ENCODE measurements around the gene TOLLIP. TPM values are rescaled to one million over a fixed set of nuclear protein-coding genes. Genes with fewer than 3 reads are reported as not detected.

The TOLLIP gene
- total RNA-seq, 1 donor from 2014 or later: 46.9 TPM

DNA sequence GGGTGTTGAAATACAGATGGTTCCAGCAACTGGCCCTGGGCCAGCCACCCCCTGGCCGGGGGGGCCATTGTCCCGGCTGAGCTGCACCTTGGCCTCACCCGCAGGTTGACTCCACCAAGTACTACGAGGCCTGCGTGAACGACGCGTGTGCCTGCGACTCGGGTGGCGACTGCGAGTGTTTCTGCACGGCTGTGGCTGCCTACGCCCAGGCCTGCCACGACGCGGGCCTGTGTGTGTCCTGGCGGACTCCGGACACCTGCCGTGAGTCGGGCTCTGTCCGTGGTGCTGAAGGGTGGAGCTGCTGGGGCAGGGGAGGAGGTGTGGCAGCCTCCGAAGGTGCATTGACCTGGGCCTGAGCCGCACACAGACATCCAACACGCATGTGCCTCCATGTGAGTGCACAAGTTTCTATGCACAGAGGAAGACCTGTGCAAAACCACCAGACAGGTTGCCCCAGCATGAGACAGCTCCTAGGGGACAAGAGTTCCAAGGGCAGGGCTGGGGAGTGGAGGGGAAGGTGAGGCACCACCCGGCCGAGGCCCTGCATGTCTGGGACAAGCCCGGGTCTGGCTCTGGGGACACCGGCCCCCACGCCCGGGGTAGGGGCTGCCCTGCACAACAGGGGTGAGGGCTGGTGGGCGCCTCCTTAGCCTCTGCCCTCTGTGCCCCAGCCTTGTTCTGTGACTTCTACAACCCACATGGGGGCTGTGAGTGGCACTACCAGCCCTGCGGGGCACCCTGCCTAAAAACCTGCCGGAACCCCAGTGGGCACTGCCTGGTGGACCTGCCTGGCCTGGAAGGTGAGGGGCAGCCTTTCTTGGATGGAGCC is 70.5 kb downstream of the TOLLIP start:
- no peak for DNase-seq (ENCODE audit: low spot score)
- intact Hi-C loops (cut with DNase I): no loop called here

DNA sequence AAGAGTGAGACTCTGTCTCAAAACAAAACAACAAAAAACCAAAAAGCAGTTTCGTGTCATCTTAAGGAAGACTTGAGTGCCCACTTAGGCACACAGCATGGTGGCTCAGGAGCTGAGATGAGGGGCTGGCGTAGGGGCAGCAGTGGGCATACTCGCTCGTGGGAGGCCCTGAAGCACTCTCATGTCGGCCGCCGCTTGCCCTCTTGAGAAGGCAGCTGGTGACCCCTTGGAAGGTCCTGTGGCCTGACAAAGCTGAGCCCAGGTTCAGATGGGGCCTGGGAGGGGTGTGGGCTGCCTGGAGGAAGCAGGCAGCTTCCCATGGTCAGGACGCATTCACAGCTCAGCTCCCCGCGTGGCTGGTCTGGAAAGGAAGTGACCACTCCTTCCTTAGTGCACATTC is 71.6 kb downstream of the TOLLIP start:
- intact Hi-C loops (cut with DNase I): no loop called here
- DNase-seq (ENCODE audit: low spot score): no peak

DNA sequence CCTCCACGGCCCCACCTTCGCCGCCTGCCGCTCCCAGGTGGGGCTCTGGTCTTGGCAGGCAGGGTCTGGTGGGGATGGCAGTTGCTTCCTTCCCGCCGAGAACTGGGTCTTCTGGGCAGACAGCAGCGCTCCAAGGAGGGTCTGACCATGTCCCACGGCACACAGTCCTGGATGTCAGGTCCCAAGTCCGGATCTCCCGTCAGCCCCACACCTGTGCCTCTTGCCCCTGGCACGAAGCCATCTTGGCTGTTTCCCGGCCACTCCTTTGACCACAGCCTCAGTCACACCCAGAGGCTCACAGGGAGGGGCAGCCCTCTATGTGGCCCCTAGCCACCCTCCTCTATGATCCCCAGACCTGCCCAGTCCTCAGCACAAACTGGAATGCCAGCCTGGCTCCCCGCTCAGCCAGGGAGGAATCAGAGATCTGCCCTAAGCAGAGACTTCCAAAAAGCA is 72.3 kb downstream of the TOLLIP start:
- intact Hi-C loops (cut with DNase I): no loop called here
- no peak for DNase-seq (ENCODE audit: low spot score)

DNA sequence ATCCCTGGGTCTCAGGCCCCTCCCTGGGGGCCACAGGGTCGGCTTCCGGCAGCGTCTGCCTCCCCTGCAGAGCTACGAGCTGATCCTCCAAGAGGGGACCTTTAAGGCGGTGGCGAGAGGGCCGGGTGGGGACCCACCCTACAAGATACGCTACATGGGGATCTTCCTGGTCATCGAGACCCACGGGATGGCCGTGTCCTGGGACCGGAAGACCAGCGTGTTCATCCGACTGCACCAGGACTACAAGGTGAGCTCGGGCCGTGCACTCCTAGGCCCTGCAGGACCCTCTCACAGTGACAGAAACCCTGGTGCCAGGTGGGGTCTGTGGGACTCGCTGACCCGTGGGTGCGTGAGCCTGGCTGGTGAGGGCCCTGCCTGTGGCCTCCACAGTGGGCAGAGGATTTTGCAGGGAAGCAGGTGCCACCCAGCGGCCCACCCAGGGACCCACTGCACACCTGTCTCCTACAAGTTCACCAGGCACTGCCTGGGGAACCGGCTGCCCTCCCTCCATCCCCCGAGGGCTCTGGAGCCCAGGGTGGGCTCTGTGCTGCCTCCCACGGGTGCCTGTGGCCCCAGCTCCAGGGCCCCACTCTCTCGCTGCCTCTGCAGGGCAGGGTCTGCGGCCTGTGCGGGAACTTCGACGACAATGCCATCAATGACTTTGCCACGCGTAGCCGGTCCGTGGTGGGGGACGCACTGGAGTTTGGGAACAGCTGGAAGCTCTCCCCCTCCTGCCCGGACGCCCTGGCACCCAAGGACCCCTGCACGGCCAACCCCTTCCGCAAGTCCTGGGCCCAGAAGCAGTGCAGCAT is 72.9 kb downstream of the TOLLIP start:
- DNase-seq (ENCODE audit: low spot score): peak; percentile 73
- intact Hi-C loops (cut with DNase I): no loop called here

DNA sequence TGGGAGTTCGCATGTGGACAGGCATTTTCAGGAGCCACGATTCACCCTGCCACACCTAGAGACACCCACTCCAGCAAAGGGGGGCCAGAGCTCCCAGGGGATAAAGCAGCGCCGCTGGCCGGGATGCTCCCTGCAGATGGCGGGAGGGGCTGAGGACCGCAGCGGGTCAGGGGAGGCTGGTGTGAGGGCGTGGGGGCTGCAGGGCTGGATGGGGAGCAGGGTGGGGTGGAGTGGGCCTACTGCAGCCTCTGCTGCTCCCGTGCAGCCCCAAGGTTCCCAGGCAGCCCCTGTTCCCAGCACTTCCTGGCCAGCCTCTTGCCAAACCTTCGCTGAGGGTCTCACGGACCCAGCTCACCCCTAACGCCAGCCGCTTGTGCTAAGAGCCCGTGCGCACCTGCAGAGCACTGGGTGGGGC is 73.5 kb downstream of the TOLLIP start:
- peak; percentile 70 for DNase-seq (ENCODE audit: low spot score)
- intact Hi-C loops (cut with DNase I): no loop called here

DNA sequence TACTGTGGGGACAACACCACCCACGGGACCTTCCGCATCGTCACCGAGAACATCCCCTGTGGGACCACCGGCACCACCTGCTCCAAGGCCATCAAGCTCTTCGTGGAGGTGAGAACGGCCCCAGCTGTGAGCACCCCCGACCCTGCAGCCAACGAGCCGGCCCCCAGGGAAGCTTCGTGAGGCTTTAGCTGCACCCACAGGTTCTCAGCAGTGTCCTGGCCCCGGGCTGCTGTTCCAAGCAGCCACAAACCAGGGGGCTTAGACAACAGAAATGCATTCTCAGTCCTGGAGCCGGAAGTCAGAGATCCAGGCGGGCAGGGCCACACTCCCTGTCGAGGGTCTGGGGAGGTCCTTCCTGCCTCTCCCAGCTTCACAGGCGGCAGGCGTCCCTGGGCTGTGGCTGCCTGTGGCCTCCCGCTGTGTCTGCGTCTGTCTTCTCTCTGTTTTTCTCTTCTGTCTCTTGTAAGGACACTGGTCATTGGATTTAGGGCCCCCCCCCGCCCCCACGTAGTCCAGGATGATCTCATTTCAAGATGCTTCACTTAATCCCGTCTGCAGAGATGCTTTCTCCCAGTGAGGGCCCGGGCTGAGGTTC is 74.0 kb downstream of the TOLLIP start:
- DNase-seq (ENCODE audit: low spot score): peak; percentile 65
- intact Hi-C loops (cut with DNase I): no loop called here

DNA sequence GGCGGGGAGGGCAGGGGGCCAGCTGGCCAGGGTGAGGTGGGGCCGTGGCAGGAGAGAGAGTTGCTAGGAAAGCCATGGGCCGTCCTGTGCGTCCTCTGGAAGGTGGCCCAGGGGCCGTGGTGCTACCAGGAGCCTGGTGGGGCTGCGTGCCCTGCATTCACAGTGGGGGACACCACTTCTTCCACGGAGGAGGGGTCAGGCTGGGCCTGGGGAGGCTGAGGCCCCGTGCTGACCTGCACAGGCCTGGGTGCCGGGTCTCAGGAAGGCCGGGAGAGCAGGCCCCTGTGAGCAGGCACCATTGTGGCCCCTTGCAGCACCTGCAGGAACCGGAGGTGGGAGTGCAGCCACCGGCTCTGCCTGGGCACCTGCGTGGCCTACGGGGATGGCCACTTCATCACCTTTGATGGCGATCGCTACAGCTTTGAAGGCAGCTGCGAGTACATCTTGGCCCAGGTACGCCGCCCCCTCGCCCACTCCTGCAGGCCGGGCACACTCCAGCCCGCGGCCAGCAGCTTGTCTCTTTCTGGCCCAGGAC is 74.6 kb downstream of the TOLLIP start:
- intact Hi-C loops (cut with DNase I): no loop called here
- DNase-seq (ENCODE audit: low spot score): peak; percentile 54

DNA sequence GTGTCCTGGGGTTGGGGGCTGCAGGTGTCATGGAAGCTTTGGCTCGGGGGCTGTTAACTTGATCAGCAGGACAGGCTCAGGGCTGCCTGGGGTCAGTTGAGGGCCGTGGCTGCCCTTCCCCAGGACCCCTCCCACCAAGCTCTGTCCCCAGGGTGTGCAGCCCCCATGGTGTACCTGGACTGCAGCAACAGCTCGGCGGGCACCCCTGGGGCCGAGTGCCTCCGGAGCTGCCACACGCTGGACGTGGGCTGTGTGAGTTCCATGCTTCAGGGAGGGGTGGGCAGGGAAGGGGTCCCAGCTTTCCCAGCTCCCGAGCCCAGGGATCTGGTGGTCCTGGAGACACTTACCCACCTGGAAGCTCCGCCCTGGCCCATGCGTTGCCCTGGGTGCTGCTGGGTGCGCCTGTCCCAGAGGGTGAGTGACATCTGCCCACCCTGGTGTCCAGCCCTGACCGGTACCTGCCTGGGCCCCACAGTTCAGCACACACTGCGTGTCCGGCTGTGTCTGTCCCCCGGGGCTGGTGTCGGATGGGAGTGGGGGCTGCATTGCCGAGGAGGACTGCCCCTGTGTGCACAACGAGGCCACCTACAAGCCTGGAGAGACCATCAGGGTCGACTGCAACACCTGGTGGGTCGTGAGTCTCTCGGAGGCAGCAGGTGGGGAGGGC is 75.2 kb downstream of the TOLLIP start:
- intact Hi-C loops (cut with DNase I): no loop called here
- DNase-seq (ENCODE audit: low spot score): peak; percentile 77

DNA sequence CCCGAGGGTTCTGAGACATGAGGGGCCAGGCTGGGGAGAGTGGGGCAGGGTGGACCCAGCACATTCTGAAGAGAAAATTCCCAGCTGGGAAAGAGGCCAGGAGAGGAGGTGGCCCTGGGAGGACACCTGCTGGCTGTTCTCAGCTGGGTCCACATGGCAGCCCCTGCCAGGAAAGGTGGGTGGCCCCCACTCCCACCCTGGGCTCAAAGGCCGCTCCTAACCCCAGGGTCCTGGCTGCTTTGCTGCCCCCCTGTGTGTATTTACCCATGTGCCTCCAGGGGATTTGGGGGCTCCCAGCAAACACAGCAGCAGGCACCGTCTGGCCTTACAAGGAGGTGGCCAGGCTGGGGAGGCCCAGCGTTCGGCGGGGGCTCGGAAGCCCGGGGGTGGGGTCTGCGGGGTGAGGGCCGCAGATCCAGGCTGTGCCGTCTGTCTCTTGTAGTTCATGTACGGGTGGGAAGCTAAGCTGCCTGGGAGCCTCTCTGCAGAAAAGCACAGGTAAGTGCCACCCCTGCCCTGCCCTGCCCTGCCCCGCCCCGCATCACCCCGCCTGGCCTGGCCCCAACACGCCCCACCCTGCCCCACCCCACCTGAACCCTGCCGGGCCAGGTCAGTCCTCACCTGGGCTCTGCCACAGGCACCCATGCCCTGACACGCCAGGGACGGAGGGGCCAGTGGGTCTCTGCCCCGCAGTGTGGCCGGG is 75.9 kb downstream of the TOLLIP start:
- DNase-seq (ENCODE audit: low spot score): peak; percentile 36
- intact Hi-C loops (cut with DNase I): no loop called here

DNA sequence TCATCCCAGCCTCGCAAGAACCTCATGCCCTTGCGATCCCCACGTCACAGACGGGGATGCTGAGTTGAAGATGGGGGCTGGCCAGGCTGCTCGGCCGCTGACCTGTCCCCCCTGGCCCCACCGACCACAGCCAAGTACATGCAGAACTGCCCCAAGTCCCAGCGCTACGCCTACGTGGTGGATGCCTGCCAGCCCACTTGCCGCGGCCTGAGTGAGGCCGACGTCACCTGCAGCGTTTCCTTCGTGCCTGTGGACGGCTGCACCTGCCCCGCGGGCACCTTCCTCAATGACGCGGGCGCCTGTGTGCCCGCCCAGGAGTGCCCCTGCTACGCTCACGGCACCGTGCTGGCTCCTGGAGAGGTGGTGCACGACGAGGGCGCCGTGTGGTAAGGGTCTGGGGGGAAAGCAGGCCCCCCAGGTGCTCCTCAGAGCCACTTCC is 76.5 kb downstream of the TOLLIP start:
- intact Hi-C loops (cut with DNase I): no loop called here
- peak; percentile 9 for DNase-seq (ENCODE audit: low spot score)

DNA sequence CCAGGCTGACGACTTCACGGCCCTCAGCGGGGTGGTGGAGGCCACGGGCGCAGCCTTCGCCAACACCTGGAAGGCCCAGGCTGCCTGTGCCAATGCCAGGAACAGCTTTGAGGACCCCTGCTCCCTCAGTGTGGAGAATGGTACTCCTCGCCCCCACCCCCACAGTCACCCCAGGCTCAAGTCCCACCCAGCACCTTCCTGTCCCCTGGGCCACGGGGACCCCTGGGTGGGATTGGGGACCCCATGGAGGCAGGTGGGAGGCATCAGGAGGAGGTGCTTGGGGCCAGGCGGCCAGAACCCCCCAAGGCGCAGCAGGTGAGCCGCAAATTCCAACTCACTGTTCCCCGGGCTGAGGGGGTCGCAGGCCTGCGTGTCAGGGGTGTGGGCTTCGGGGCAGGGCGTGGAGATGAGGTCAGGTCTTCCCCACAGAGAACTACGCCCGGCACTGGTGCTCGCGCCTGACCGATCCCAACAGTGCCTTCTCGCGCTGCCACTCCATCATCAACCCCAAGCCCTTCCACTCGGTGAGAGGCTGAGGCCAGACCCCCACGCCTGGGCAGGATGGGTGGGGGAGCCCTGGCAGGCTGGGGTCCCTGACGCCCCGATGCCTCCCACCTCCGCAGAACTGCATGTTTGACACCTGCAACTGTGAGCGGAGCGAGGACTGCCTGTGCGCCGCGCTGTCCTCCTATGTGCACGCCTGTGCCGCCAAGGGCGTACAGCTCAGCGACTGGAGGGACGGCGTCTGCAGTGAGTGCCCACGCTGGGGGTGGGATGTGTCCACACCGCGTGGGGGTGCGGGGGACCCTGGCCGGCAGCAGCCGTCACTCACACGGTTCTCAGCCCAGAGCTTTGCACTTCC is 77.2 kb downstream of the TOLLIP start:
- DNase-seq (ENCODE audit: low spot score): peak; percentile 62
- intact Hi-C loops (cut with DNase I): no loop called here

DNA sequence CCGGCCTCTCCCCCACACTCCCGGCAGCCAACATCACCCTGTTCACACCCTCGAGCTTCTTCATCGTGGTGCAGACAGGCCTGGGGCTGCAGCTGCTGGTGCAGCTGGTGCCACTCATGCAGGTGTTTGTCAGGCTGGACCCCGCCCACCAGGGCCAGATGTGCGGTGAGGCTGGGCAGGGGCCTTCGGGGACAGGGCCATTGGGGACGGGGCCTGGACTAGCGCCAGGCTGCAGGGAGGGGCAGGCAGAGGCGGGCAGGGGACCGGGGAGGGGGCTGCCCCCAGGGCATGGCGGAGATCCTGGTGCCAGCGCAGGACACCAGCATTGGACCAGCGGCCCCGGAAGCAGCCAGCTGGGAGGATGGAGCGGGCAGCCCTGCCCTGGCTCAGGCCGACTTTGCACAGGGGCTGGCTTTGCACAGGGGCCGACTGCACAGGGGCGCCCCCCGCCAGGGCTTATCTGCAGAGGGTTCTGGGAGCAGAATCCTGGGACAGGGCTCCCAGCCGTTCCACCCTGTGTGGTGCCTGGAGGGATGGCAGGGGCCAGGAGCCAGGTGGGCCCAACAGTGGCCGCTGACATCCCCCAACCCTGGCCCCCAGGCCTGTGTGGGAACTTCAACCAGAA is 77.9 kb downstream of the TOLLIP start:
- peak; percentile 72 for DNase-seq (ENCODE audit: low spot score)
- intact Hi-C loops (cut with DNase I): no loop called here

DNA sequence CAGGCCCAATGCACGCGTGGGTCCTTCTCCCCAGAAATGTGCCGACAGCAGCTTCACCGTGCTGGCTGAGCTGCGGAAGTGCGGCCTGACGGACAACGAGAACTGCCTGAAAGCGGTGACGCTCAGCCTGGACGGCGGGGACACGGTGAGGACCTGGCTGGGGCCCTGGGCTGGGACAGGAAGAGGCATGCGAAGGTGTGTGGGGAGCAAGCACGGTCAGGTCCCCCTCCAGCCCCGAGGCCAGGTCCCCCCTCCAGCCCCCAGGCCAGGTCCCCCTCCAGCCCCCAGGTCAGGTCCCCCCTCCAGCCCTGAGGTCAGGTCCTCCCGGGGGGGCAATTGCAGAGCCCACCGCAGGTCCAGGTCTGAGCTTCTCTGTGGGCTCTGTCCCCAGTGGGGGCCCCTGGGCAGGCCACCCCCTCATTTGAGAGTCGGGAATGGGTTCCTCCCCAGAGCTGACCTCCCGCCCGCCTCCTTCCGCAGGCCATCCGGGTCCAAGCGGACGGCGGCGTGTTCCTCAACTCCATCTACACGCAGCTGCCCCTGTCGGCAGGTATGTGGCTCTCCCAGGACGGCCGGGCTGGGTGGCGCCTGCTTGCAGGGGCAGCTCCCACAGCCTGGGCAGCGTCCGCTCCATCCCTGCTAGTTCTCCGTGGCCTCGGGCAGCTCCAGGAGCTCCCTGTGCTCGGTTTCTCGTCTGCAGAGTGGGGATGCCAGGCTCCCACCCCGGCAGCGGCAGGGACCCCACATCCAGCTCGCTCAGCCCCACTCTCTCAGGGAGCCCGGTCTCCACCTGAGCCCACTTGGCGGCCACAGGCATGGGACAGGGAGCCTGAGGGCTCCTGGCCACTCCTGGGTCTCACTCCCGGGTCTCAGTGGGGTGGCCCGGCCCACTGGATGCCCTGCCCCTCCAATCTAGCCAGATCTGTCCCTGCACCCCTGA is 78.7 kb downstream of the TOLLIP start:
- DNase-seq (ENCODE audit: low spot score): peak; percentile 60

DNA sequence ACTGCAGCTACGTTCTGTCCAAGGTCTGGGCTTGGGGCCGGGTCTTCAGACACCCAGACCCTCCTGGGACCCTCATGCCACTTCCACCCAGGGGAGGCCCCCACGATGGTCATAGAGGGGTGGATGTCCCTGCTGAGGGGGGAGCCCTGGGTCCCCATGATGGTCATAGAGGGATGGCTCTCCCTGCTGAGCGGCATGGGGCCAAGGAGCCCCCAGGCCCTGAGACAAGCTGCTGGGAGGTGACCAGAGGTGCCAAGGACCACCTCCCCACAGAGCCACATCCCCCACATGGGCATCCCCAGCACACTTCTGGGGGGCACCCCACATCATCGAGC is 79.3 kb downstream of the TOLLIP start:
- intact Hi-C loops (cut with DNase I): no loop called here
- DNase-seq (ENCODE audit: low spot score): peak; percentile 56

More for the DNA sequence above, 78.7 kb downstream of the TOLLIP start:
- intact Hi-C loops (cut with DNase I): no loop called here

DNA sequence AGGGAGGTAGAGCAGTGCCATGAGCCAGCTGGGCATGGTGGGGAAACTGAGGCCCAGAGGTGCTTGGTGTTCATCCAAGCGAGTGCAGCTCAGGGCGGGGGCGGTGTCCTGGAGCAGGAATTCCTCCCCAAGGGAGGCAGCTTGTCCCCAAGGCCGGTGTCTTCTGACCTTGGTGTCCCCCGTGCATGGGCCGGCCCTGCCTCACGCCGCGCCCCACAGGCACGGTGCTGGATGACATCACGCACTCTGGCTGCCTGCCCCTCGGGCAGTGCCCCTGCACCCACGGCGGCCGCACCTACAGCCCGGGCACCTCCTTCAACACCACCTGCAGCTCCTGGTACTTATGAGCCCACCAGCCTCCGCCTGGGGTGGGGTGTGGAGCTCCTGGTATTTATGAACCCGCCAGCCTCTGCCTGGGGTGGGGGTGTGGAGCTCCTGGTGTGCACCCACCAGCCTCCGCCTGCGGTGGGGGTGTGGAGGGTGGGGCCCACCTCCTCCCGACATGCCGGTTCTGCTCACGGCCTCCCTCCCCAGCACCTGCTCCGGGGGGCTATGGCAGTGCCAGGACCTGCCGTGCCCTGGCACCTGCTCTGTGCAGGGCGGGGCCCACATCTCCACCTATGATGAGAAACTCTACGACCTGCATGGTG is 79.8 kb downstream of the TOLLIP start:
- intact Hi-C loops (cut with DNase I): no loop called here
- peak; percentile 67 for DNase-seq (ENCODE audit: low spot score)

DNA sequence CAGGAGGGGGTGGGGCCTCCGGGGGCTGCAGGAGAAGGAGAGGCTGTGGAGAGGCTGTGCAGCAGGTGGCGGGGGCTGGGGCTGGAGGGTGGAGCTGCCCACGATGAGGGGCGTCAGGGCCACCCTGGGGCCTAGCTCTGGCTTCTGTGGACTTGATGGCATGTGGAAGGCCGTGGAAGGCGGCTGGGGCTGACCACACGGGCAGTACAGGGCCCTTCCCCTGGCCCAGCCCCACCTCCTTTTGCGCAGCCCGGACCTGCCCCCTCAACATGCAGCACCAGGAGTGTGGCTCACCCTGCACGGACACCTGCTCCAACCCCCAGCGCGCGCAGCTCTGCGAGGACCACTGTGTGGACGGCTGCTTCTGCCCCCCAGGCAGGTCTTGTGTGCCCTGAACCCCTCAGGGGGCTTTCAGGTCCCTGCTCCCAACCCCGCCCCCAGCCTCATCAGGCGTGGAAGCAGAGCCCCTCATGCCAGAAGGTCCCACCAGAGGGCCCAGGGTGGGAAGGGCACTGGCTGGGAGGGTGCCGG is 80.4 kb downstream of the TOLLIP start:
- intact Hi-C loops (cut with DNase I): no loop called here

More for the DNA sequence above, 80.4 kb downstream of the TOLLIP start:
- DNase-seq (ENCODE audit: low spot score): peak; percentile 66

All from cardiac septum (tissue), 1 donor.